GM18517 (cell line): ENCODE results near the gene LIN54.
A peak's percentile ranks its signal among the peaks of the same experiment; 100 is the strongest.

Source experiments
- ATAC-seq: cut with Tn5 transposase; IDR thresholded peaks from one replicate; pipeline ENCODE4 v1.9.1; 2021; ENCODE audit warnings: mild to moderate bottlenecking, moderate library complexity; ENCODE audit not compliant: unreplicated experiment

The LIN54 gene

GRCh38 chr4:82896755-82897154, 113.9 kb downstream of the LIN54 start:
- ATAC-seq: no peak

DNA sequence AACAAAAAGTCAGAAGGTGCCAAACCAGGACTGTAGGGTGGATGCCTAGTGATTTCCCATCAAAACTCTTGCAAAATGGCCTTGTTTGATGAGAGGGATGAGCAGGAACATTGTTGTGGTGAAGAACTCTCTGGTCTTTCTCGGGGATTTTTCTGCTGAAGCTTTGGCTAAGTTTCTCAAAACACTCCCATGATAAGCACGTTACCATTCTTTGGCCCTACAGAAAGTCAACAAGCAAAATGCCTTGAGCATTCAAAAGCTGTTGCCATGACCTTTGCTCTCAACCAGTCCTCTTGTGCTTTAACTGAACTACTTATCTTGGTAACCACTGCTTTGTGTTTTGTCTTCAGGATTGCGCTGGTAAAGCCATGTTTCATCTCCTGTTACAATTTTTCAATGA, 116.7 kb downstream of the LIN54 start:
- ATAC-seq: no peak

DNA sequence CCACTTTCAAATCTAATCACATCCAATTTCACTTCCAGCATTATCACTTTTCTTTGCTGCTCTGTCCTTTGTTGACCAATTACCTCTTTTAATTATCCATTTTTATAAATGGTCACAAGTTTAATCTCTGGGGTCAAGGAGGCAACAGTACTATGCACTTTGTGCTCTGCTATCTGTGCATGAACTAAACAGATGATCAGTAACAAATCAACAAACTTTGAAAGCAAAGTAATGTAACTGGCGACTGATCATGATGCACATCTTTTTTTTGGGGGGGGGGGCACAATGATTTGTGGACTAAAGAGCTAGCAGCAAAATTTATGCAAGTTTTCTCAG, 118.2 kb downstream of the LIN54 start:
- ATAC-seq: no peak

GRCh38 chr4:82891707-82892466, 118.7 kb downstream of the LIN54 start:
- ATAC-seq: no peak

GRCh38 chr4:82890901-82891706, 119.5 kb downstream of the LIN54 start, which contains the start of gene SEC31A:
SEC31A (minus strand) TSS chr4:82891153; CDS start chr4:82881936, 9,217 bp downstream.
- peak; percentile 84 for ATAC-seq

GRCh38 chr4:82890528-82890900, 120.1 kb downstream of the LIN54 start:
- peak; percentile 2 for ATAC-seq

GRCh38 chr4:82889287-82889686, 121.3 kb downstream of the LIN54 start:
- no peak for ATAC-seq

GRCh38 chr4:82886147-82886942, 124.3 kb downstream of the LIN54 start:
- no peak for ATAC-seq

- no peak for ATAC-seq
These were observed 125.2 kb downstream of the LIN54 start for GRCh38 chr4:82885410-82885809.
